Measurements from ENCODE around the gene ENO4.

DNA sequence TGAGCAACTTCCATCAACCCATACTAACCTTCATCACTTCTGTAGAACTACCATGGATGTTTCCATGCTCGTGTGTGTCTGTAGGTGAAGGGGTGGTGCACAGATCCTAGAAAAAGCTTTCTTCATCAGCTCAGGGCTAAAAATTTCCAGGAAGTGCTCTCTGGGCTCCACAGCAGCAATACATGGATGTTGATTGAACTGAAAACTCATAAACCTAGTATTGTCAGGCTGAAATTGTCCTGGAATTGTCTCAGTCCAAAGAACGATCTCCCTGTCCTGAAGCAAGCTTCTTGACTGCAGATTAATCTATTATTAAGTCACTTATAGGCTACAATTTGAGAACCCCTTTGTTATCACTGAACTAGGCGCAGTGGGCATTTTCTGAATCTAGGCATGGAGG, 39.8 kb downstream of the ENO4 start:
- TF ChIP-seq RAD21 (CRISPR knock-in tag; conservative IDR thresholded peaks at IDR 0.05 in 1 of 2, IDR thresholded peaks at IDR 0.05 in 1 of 2) = no peak
- TF ChIP-seq NRF1 (conservative IDR thresholded peaks at IDR 0.05 in 1 of 2, IDR thresholded peaks at IDR 0.05 in 1 of 2) = no peak
- TF ChIP-seq POLR2A (conservative IDR thresholded peaks at IDR 0.05) = no peak
- no peak for TF ChIP-seq SMAD3 (CRISPR knock-in tag; conservative IDR thresholded peaks at IDR 0.05)
- no peak for TF ChIP-seq TSC22D4 (tag; IDR thresholded peaks at IDR 0.05)
- no peak for TF ChIP-seq THRAP3 (IDR thresholded peaks at IDR 0.05; ENCODE audit: borderline replicate concordance)
- TF ChIP-seq POU5F1 (IDR thresholded peaks at IDR 0.05; ENCODE audit: borderline replicate concordance, low read depth, low read length, partially characterized antibody) = no peak
- TF ChIP-seq SMAD4 (CRISPR knock-in tag; conservative IDR thresholded peaks at IDR 0.05) = no peak
- TF ChIP-seq MXI1 (IDR thresholded peaks at IDR 0.05; ENCODE audit: low read depth, low read length) = no peak
- TF ChIP-seq, protein P1, sequence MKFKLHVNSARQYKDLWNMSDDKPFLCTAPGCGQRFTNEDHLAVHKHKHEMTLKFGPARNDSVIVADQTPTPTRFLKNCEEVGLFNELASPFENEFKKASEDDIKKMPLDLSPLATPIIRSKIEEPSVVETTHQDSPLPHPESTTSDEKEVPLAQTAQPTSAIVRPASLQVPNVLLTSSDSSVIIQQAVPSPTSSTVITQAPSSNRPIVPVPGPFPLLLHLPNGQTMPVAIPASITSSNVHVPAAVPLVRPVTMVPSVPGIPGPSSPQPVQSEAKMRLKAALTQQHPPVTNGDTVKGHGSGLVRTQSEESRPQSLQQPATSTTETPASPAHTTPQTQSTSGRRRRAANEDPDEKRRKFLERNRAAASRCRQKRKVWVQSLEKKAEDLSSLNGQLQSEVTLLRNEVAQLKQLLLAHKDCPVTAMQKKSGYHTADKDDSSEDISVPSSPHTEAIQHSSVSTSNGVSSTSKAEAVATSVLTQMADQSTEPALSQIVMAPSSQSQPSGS (CRISPR knock-in tag; IDR thresholded peaks at IDR 0.05) = no peak
- TF ChIP-seq, protein P2, sequence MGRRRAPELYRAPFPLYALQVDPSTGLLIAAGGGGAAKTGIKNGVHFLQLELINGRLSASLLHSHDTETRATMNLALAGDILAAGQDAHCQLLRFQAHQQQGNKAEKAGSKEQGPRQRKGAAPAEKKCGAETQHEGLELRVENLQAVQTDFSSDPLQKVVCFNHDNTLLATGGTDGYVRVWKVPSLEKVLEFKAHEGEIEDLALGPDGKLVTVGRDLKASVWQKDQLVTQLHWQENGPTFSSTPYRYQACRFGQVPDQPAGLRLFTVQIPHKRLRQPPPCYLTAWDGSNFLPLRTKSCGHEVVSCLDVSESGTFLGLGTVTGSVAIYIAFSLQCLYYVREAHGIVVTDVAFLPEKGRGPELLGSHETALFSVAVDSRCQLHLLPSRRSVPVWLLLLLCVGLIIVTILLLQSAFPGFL (CRISPR knock-in tag; IDR thresholded peaks at IDR 0.05) = no peak
- TF ChIP-seq, protein P3, sequence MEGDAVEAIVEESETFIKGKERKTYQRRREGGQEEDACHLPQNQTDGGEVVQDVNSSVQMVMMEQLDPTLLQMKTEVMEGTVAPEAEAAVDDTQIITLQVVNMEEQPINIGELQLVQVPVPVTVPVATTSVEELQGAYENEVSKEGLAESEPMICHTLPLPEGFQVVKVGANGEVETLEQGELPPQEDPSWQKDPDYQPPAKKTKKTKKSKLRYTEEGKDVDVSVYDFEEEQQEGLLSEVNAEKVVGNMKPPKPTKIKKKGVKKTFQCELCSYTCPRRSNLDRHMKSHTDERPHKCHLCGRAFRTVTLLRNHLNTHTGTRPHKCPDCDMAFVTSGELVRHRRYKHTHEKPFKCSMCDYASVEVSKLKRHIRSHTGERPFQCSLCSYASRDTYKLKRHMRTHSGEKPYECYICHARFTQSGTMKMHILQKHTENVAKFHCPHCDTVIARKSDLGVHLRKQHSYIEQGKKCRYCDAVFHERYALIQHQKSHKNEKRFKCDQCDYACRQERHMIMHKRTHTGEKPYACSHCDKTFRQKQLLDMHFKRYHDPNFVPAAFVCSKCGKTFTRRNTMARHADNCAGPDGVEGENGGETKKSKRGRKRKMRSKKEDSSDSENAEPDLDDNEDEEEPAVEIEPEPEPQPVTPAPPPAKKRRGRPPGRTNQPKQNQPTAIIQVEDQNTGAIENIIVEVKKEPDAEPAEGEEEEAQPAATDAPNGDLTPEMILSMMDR (IDR thresholded peaks at IDR 0.05 in 2 of 3, conservative IDR thresholded peaks at IDR 0.05 in 1 of 3; ENCODE audit: insufficient read depth in 2 of 3, low read depth in 1 of 3, low read length in 3 of 3) = no peak
- no peak for TF ChIP-seq POLR2AphosphoS5 (IDR thresholded peaks at IDR 0.05; ENCODE audit: control insufficient read depth, insufficient read depth, low read depth, low read length)
- no peak for TF ChIP-seq ZNF24 (IDR thresholded peaks at IDR 0.05)
